Measurements from ENCODE around the gene CHML. TPM values are rescaled to one million over a fixed set of nuclear protein-coding genes. Genes with fewer than 3 reads are reported as not detected.
"Not testable (repeated sequence)": the region's sequence is repeated elsewhere in the genome, so short reads cannot be mapped to it uniquely, and the experiment has no call there.

Gene CHML
- total RNA-seq, 1 donor from 2014 or later: 21.4 TPM

DNA sequence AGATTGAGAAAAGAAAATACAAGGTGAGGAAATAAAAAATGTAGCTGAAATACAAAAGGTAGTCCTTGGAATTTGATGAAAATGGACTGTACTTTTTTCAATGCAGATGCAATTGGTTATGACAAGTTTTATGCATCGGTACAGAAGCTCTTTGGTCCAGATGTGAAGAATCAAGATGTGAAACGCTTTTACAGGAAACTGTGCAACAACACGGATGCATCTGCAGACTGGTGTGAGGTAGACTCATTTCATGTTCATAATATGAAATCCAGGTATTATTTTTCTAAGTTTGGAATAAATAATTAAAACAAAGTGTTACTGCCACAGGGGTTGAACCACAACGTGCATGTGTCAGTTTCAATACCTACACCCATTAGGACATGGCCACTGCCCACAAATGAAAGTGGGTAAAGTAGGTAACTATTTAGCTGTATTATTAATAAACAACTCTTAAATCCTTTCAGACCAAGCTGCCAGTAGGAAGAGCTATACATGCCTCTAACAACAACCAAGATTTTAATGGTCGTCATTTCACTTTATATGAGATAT, 20.3 kb upstream of the CHML start:
- Mint-ChIP-seq H3K4me3 (no peak overlapping the region), H3K9me3 (peaks cover 4% of the 10 kb centered on the region), H3K27ac (no peak overlapping the region), H3K4me1 (no peaks in the 10 kb centered on the region), H3K36me3 (ENCODE audit: low read depth) (no peaks in the 10 kb centered on the region), H3K27me3 (peaks cover 1% of the 10 kb centered on the region)
- DNase-seq: no peak
- intact Hi-C loops (cut with micrococcal nuclease): no loop called here

DNA sequence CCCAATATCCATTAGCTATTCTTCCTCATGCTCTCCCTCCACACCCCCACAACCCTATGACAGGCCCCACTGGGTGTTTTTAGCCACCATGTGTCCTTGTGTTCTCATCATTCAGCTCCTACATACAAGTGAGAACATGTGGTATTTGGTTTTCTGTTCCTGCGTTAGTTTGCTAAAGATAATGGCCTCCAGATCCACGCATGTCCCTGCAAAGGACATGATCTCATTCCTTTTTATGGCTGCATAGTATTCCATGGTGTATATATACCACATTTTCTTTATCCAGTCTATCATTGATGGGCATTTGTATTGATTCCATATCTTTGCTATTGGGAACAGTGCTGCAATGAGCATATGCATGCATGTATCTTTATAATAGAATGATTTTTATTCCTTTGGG, 18.8 kb upstream of the CHML start:
- DNase-seq; H3K27ac Mint-ChIP-seq; H3K9me3 Mint-ChIP-seq; H3K27me3 Mint-ChIP-seq; intact Hi-C loops (cut with micrococcal nuclease); H3K4me1 Mint-ChIP-seq; H3K36me3 Mint-ChIP-seq (ENCODE audit: low read depth); H3K4me3 Mint-ChIP-seq: not testable (repeated sequence)

DNA sequence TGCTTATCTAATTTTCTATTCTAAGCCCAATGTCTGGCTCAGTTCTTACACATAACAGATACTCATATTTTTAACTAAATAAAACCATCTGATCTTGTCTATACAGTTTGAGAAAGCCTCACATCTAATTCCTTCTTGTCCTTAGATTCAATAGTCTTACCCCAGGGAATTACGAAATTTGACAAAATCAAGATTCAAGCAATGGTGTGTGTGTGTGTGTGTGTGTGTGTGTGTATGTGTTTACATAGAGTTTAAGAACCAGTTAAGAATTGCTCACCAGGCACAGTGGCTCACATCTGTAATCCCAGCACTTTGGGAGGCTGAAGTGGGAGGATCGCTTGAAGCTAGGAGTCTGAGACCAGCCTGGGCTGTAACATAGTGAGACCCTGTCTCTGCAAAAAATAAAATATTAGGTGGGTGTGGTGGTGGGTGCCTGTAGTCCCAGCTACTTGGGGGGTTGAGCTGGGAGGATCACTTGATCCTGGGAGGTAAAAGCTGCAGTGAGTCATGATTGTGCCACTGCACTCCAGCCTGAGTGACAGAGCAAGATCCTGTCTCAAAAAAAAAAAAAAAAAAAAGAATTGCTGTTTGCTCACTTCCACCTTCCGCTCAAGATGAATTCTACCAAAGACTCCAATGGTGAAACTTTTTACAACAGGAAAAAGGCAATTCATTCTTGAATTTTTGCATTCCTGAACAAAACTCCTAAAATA, 18.1 kb upstream of the CHML start:
- H3K36me3 Mint-ChIP-seq (ENCODE audit: low read depth): no peaks in the 10 kb centered on the region
- peaks cover 4% of the 10 kb centered on the region for H3K9me3 Mint-ChIP-seq
- H3K27ac Mint-ChIP-seq: no peak overlapping the region
- H3K4me3 Mint-ChIP-seq: no peak overlapping the region
- intact Hi-C loops (cut with micrococcal nuclease): no loop called here
- no peak for DNase-seq
- no peaks in the 10 kb centered on the region for H3K4me1 Mint-ChIP-seq
- H3K27me3 Mint-ChIP-seq: peaks cover 2% of the 10 kb centered on the region

DNA sequence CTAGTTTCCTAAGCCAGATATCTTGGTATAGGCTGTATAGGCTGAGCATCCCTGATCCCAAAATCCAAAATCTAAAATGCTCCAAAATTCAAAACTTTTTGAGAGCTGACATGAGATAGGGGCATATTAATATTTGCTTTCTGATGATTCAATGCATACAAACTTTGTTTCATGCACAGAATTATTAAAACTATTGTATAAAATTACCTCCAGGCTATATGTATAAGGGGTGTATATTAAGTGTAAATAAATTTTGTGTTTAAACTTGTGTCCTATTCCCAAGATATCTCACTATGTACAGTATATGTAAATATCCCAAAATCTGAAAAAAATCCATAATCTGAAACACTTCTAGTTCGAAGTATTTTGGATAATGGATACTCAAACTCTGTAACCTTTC, 14.5 kb upstream of the CHML start:
- no peaks in the 10 kb centered on the region for H3K4me1 Mint-ChIP-seq
- intact Hi-C loops (cut with micrococcal nuclease): no loop called here
- H3K36me3 Mint-ChIP-seq (ENCODE audit: low read depth): no peaks in the 10 kb centered on the region
- no peak for DNase-seq
- peaks cover 9% of the 10 kb centered on the region for H3K27me3 Mint-ChIP-seq
- peaks cover 5% of the 10 kb centered on the region for H3K9me3 Mint-ChIP-seq
- H3K4me3 Mint-ChIP-seq: no peak overlapping the region
- no peak overlapping the region for H3K27ac Mint-ChIP-seq

DNA sequence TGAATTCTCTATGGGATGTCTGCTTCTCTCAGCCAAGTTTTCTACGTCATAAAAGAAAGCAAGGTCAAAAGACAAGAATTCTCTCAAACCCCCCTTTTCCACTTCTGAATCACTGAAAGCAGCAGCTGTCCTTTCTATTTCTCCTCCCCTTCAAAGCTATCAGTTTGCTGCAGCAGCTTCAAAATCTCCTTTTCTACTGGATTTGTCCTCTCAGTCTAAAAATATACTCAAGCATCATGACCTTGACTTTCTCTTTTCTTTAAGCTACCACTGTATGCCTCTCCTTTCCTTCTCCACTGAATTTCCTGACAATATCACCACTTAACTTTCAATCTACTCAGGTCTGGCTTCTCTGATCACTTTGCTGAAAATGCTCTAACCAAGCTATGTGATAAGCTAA, 13.8 kb upstream of the CHML start:
- H3K27ac Mint-ChIP-seq: no peak overlapping the region
- DNase-seq: no peak
- H3K36me3 Mint-ChIP-seq (ENCODE audit: low read depth): no peaks in the 10 kb centered on the region
- H3K27me3 Mint-ChIP-seq: peaks cover 9% of the 10 kb centered on the region
- intact Hi-C loops (cut with micrococcal nuclease): no loop called here
- H3K9me3 Mint-ChIP-seq: peaks cover 8% of the 10 kb centered on the region
- no peaks in the 10 kb centered on the region for H3K4me1 Mint-ChIP-seq
- no peak overlapping the region for H3K4me3 Mint-ChIP-seq

DNA sequence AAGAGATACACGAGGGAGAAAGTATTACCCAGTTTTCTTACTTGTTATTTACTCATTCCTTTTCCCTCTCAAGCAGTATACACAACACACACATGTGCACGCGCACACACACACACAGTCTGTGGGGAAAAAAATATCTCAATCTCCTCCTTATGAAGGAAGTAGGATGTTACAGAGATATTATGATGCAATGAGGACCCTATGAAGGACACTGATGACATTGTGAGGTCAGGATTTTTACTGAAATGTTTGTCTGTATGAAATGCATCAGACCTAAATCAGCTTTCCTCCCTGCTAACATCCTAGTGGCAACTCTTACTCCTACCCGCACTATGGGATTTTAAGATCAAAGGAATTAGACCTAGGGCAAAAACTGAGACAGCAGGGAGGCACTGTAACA, 11.8 kb upstream of the CHML start, which contains the start of gene WDR64:
TSS of gene WDR64 (plus strand) at position 270 of the 400 bp plus-strand sequence. CDS start 204 bp downstream, outside the sequence.
- no peaks in the 10 kb centered on the region for H3K4me1 Mint-ChIP-seq
- no peaks in the 10 kb centered on the region for H3K36me3 Mint-ChIP-seq (ENCODE audit: low read depth)
- no peak within 1 kb of the TSS for H3K4me3 Mint-ChIP-seq
- peaks cover 8% of the 10 kb centered on the region for H3K9me3 Mint-ChIP-seq
- intact Hi-C loops (cut with micrococcal nuclease): no loop called here
- peaks cover 9% of the 10 kb centered on the region for H3K27me3 Mint-ChIP-seq
- DNase-seq: no peak
- H3K27ac Mint-ChIP-seq: no peak within 1 kb of the TSS

DNA sequence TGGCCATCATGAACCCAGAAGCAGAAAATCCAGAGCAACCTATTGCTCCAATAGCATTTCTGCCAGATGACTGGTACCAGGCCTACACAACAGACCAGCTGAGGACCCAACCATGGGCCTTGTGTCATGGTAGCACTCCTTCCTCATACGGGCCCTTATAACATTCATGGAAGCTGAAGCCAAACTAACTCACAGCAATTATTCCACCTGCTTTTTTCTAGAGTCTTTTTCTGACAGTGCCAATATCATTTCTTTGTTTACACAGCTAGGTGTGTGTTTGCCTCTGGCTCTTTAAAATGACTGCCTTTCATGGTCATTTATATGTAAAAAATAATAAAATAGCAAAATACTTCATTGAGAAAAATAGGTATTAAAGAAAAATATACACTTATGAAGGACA, 8.0 kb upstream of the CHML start:
- peaks cover 4% of the 10 kb centered on the region for H3K4me1 Mint-ChIP-seq
- no peak overlapping the region for H3K4me3 Mint-ChIP-seq
- DNase-seq: no peak
- H3K36me3 Mint-ChIP-seq (ENCODE audit: low read depth): no peaks in the 10 kb centered on the region
- H3K27me3 Mint-ChIP-seq: peaks cover 10% of the 10 kb centered on the region
- H3K27ac Mint-ChIP-seq: no peak overlapping the region
- peaks cover 6% of the 10 kb centered on the region for H3K9me3 Mint-ChIP-seq
- intact Hi-C loops (cut with micrococcal nuclease): no loop called here

DNA sequence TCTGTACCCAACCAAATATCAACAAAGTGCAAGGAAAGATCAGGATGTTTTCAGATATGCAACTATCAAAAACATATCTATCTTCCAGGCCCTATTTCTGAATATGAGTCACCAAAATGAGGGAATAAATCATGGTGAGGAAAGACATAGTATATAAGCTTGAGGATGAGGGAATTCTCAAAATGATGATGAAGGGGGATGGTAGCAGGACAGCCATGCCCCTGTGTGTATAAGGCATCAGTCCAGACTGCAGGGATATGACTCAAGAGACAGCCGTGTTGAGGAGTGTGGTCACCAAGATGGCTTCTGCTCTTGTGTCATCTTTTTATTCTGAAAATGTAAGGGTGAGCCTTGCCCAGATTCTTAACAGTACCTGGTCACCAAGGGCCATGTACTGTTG, 7.5 kb upstream of the CHML start:
- Mint-ChIP-seq H3K27me3 (peaks cover 7% of the 10 kb centered on the region), H3K9me3 (peaks cover 7% of the 10 kb centered on the region), H3K4me1 (peaks cover 4% of the 10 kb centered on the region), H3K27ac (no peak overlapping the region), H3K36me3 (ENCODE audit: low read depth) (no peaks in the 10 kb centered on the region), H3K4me3 (no peak overlapping the region)
- DNase-seq: no peak
- intact Hi-C loops (cut with micrococcal nuclease): no loop called here

DNA sequence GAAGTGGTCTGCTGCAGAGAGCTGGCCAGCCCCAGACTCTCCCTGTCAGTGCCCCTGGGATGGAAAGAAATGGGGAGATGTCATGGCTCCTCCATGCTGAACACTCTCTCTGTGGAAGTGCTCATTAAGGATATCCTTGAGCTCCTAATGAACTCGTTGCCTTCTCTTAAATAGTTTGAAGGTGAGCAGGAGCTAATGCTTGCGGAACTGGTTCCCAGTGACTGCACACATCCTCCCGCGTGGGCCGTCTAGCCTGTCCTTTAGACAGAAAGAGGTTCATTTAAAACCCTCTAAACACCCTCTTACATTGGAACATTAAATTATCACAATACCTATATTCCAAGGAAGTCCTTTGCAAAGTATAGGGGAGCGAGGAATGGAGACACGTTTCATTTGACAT, 6.0 kb upstream of the CHML start:
- Mint-ChIP-seq H3K27ac (no peak overlapping the region), H3K27me3 (peaks cover 7% of the 10 kb centered on the region), H3K4me1 (peaks cover 4% of the 10 kb centered on the region), H3K9me3 (peaks cover 14% of the 10 kb centered on the region), H3K36me3 (ENCODE audit: low read depth) (no peaks in the 10 kb centered on the region), H3K4me3 (no peak overlapping the region)
- DNase-seq: no peak
- intact Hi-C loops (cut with micrococcal nuclease): no loop called here

DNA sequence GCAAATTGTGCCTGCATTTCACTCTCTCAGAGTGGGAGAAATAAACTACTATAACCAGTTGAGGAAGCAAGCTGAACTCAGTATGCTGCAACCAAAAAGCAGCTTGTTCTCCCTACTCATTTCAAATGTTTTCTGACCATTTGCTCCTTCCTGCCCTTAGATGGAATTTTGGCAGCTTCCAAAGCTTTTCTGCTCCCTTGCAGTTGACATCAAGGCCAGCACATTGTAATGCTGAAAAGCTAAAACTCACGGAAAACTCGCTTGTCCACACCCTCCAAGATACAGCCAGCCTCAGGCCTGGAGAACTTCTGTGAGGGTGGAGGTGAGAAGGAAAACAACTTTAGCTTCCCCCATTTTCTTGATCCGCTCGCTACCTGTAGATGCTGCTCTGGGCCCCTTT, 5.0 kb upstream of the CHML start:
- intact Hi-C loops (cut with micrococcal nuclease): no loop called here
- H3K27me3 Mint-ChIP-seq: peaks cover 7% of the 10 kb centered on the region
- peaks cover 8% of the 10 kb centered on the region for H3K4me1 Mint-ChIP-seq
- H3K9me3 Mint-ChIP-seq: peaks cover 18% of the 10 kb centered on the region
- H3K36me3 Mint-ChIP-seq (ENCODE audit: low read depth): no peaks in the 10 kb centered on the region
- no peak for DNase-seq
- no peak overlapping the region for H3K4me3 Mint-ChIP-seq
- no peak overlapping the region for H3K27ac Mint-ChIP-seq

DNA sequence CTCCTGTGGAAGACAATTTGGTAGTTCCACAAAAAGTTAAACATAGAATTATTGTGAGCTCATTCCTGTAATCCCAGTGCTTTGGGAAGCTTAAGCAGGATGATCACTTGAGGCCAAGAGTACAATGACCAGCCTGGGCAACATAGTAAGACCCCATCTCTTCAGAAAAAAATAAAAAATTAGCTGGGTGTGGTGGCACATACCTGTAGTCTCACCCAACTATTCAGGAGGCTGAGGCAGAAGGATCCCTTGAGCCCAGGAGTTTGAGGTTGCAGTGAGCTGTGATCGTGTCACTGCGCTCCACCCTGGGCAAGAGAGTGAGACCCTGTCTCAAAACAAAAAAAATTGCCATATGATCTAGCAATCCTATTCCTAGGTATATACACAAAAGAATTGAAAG, 4.1 kb upstream of the CHML start:
- no peak for DNase-seq
- H3K27ac Mint-ChIP-seq: no peak overlapping the region
- H3K4me1 Mint-ChIP-seq: peaks cover 8% of the 10 kb centered on the region
- no peak overlapping the region for H3K4me3 Mint-ChIP-seq
- peaks cover 14% of the 10 kb centered on the region for H3K9me3 Mint-ChIP-seq
- H3K36me3 Mint-ChIP-seq (ENCODE audit: low read depth): peaks cover 3% of the 10 kb centered on the region
- intact Hi-C loops (cut with micrococcal nuclease): no loop called here
- peaks cover 3% of the 10 kb centered on the region for H3K27me3 Mint-ChIP-seq

DNA sequence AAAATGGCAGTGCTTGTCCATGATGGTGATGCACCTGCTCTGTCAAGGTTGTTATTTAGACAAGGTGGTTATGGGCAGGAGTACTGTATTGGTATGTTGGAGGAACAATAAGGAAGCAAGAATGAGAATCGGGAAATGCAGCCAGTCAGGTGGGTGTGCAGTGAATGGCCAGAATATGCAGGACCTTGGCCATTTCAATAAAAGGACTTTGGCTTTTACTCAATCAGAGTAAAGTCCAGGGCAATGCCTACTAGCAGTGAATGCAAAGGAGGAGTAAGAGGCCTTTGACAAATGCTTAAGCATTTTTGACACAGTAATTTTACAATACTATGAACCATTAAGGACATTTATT, 2.4 kb upstream of the CHML start:
- H3K27me3 Mint-ChIP-seq: peaks cover 3% of the 10 kb centered on the region
- intact Hi-C loops (cut with micrococcal nuclease): no loop called here
- peaks cover 14% of the 10 kb centered on the region for H3K9me3 Mint-ChIP-seq

DNA sequence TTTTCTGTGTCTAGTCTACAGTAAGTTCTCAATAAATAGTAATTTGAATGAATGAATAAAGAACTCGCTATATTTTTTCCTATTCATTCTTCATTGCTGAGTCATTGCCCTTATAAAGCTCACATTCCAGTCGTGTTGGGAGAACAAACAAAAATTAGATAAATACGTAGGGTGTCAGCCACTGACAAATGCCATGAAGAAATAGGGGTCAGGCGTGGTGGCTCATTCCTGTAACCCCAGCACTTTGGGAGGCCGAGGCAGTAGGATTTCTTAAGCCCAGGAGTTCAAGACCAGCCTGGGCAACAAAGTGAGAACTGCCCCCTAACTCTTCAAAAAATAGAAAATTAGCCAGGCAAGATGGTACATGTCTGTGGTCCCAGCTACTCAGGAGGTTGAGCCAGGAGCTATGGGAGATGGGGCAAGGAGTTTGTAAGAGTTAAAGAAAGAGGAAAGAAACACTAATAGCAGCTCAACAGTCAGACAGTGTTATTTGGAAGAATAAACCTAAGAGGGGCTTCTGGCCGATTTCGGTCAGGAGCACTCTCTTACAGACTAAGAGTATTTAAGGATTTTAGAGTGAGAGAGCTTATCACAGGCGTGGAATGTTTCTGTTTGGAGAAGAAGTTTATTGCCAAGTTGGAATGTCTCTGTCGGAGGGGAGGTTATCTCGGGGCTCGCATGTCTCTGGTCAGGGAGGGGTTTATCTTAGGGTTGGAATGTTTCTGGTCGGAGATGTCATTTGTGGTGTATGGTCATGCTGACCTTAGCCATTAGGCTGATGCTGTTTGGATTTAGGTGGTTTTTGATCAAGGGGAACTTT, 1.8 kb upstream of the CHML start:
- intact Hi-C loops (cut with micrococcal nuclease): no loop called here
- no peak for DNase-seq
- H3K27me3 Mint-ChIP-seq: peaks cover 3% of the 10 kb centered on the region
- peaks cover 25% of the 10 kb centered on the region for H3K4me1 Mint-ChIP-seq
- H3K27ac Mint-ChIP-seq: no peak overlapping the region
- peaks cover 14% of the 10 kb centered on the region for H3K9me3 Mint-ChIP-seq
- H3K4me3 Mint-ChIP-seq: no peak overlapping the region
- peaks cover 14% of the 10 kb centered on the region for H3K36me3 Mint-ChIP-seq (ENCODE audit: low read depth)

More for the DNA sequence above, 2.4 kb upstream of the CHML start:
- no peak for DNase-seq
- Mint-ChIP-seq H3K36me3 (ENCODE audit: low read depth) (peaks cover 10% of the 10 kb centered on the region), H3K4me3 (no peak overlapping the region), H3K27ac (no peak overlapping the region), H3K4me1 (peaks cover 19% of the 10 kb centered on the region)

DNA sequence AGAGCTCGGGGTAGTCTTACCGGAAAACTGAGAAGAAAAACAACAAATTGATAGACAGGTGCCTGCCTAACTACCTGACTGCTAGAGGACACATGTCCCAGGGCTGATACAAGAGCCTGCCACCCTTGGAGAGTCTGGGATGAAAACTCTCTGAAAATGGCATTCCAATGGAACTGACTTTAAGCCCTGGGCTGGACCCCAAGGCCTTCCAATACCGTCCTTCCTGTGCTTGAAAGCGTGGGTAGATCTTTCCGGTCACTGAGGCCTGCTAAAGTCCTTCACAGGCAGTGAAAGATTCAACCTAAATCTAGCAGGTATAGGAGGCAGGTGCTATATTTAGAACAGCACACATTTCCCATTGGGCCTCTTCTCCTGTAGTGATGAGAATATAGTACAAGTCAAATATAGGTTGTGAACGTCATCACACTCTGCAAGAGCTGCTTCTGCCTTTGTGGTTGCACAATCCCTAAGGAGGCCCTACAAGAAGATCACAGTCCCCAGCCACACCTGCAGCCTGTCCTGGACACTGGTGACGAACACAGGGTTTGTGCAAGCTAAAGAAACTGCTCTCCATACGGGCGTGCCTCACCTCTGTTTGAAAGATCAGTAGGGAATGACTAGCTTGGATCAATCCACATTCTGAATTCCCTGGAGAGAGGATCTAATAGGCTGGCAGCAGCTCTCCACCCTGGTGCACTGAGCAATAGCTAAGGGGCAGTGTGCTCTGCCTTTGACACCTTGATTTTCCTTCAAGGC, 876 bp upstream of the CHML start:
- H3K27ac Mint-ChIP-seq: peak overlapping the region; percentile 86
- peaks cover 14% of the 10 kb centered on the region for H3K9me3 Mint-ChIP-seq
- intact Hi-C loops (cut with micrococcal nuclease): loop anchor here (1.0 kb wide), 3 partner anchors 14 to 206 kb away; no protein-coding TSS in a partner anchor
- H3K36me3 Mint-ChIP-seq (ENCODE audit: low read depth): peaks cover 19% of the 10 kb centered on the region
- DNase-seq: no peak
- H3K4me3 Mint-ChIP-seq: peak overlapping the region; percentile 76
- peaks cover 2% of the 10 kb centered on the region for H3K27me3 Mint-ChIP-seq
- H3K4me1 Mint-ChIP-seq: peaks cover 30% of the 10 kb centered on the region

Data from activated CD4-positive, alpha-beta T cell treated with anti-CD3 and anti-CD28 coated beads, Interleukin-2, amount 10 ng/mL, durations not matched to agents 24 days and 14 days (primary cell).